GM23248 (cell line): ENCODE measurements around the gene BRD1. TPM values are rescaled to one million over a fixed set of nuclear protein-coding genes. Genes with fewer than 3 reads are reported as not detected.

Experiments
- DNase-seq: peaks from one replicate; pipeline ENCODE4 v3.0.0-alpha.2; 2015
- H2AFZ ChIP-seq: fragments of 200-600 bp; sonication (generic); 2 replicates; pipeline ENCODE4 v1.6.1; 2016; ENCODE audit warnings: antibody characterized with exemption
- H3F3A ChIP-seq: fragments of 200-600 bp; sonication (generic); 2 replicates; pipeline ENCODE4 v1.6.1; 2016; ENCODE audit warnings: mild to moderate bottlenecking, antibody characterized with exemption, mixed run types; ENCODE audit not compliant: insufficient read depth
- H3K27ac ChIP-seq: fragments of 200-600 bp; sonication (generic); 2 replicates; pipeline ENCODE4 v1.5.1; 2016; ENCODE audit warnings: mild to moderate bottlenecking
- H3K27me3 ChIP-seq: fragments of 200-600 bp; sonication (generic); replicated peaks from 2 replicates; pipeline ENCODE4 v1.6.1; 2016; ENCODE audit warnings: mild to moderate bottlenecking; ENCODE audit not compliant: insufficient read depth
- H3K36me3 ChIP-seq: fragments of 200-600 bp; sonication (generic); 2 replicates; pipeline ENCODE4 v1.6.1; 2016; ENCODE audit warnings: low read depth, mild to moderate bottlenecking
- H3K4me1 ChIP-seq: fragments of 200-600 bp; sonication (generic); 2 replicates; pipeline ENCODE4 v1.6.1; 2016; ENCODE audit warnings: mild to moderate bottlenecking; ENCODE audit not compliant: insufficient read depth
- H3K4me2 ChIP-seq: fragments of 200-600 bp; sonication (generic); one replicate; pipeline ENCODE4 v1.6.1; 2016; ENCODE audit warnings: mild to moderate bottlenecking; ENCODE audit not compliant: unreplicated experiment
- H3K4me3 ChIP-seq: fragments of 200-600 bp; sonication (generic); 2 replicates; pipeline ENCODE4 v1.5.1; 2016; ENCODE audit warnings: mild to moderate bottlenecking
- H3K79me2 ChIP-seq: fragments of 200-600 bp; sonication (generic); 2 replicates; pipeline ENCODE4 v1.6.1; 2016; ENCODE audit warnings: mild to moderate bottlenecking; ENCODE audit not compliant: insufficient read depth
- H3K9ac ChIP-seq: fragments of 200-600 bp; sonication (generic); 2 replicates; pipeline ENCODE4 v1.6.1; 2016; ENCODE audit warnings: mild to moderate bottlenecking
- H3K9me2 ChIP-seq: fragments of 200-600 bp; sonication (generic); 2 replicates; pipeline ENCODE4 v1.6.1; 2016; ENCODE audit warnings: mixed run types, mild to moderate bottlenecking, moderate library complexity; ENCODE audit not compliant: insufficient read depth
- H3K9me3 ChIP-seq: fragments of 200-600 bp; sonication (generic); one replicate; pipeline ENCODE4 v1.6.1; 2017; ENCODE audit warnings: low read depth
- H4K20me1 ChIP-seq: fragments of 200-600 bp; sonication (generic); 2 replicates; pipeline ENCODE4 v1.6.0; 2016; ENCODE audit not compliant: insufficient read depth
- EZH2 ChIP-seq: fragments of 200-600 bp; sonication (generic); IDR thresholded peaks from 2 replicates; pipeline ENCODE4 v1.6.1; 2018; ENCODE audit warnings: antibody characterized with exemption, mild to moderate bottlenecking; ENCODE audit not compliant: insufficient read depth, poor library complexity, severe bottlenecking
- EZH2phosphoT487 ChIP-seq: fragments of 200-600 bp; sonication (generic); IDR thresholded peaks from 2 replicates; pipeline ENCODE4 v1.6.1; 2018; ENCODE audit warnings: antibody characterized with exemption, moderate library complexity, mild to moderate bottlenecking, low read depth; ENCODE audit not compliant: insufficient read depth
- WGBS, 2 experiments: methylation state at CpG; one replicate each; pipeline ENCODE4 v1.1.6; 2015 to 2017; ENCODE audit warnings: low lambda C conversion rate in 2 of 2, low coverage in 1 of 2; ENCODE audit errors: missing lambda C conversion rate in 2 of 2; 5-methylcytosine and 5-hydroxymethylcytosine counted together
- in situ Hi-C: fragments of 300-500 bp; cut with MboI; formaldehyde crosslinking; loops from 2 replicates; pipeline ENCODE4 v1.15.0; 2020
- polyA plus RNA-seq: library from polyadenylated mRNA; unstranded; fragments of >200 nt; fragmentation: Nextera tagmentation; extraction: Ambion mirVana; gene quantifications from 2 replicates; pipeline ENCODE4 v1.2.1, GENCODE V29; 2016
- total RNA-seq: library from RNA; depleted of rRNA; stranded (reverse); fragments of >200 nt; shearing (Covaris generic); gene quantifications from 2 replicates; pipeline ENCODE4 v1.2.3, GENCODE V29; 2014

Gene BRD1
- total and polyA plus RNA-seq, 2 experiments from 2014 or later = 4.5 to 23.1 TPM

GRCh38 chr22:49749227-49749626, 78.4 kb downstream of the BRD1 start:
- H3K9me3 ChIP-seq = peaks cover 5% of the 10 kb centered on the region
- TF ChIP-seq EZH2 = no peak
- TF ChIP-seq EZH2phosphoT487 = no peak
- no peak overlapping the region for H3K4me3 ChIP-seq
- H3F3A ChIP-seq = no peaks in the 10 kb centered on the region
- no peaks in the 10 kb centered on the region for H4K20me1 ChIP-seq
- H3K79me2 ChIP-seq = no peaks in the 10 kb centered on the region
- no peaks in the 10 kb centered on the region for H3K36me3 ChIP-seq
- no peak overlapping the region for H3K9ac ChIP-seq
- DNase-seq = no peak
- 33 to 36% methylated on average over 9 of the region's 9 CpGs for WGBS, 2 experiments
- no peak overlapping the region for H3K4me2 ChIP-seq
- no peaks in the 10 kb centered on the region for H3K9me2 ChIP-seq
- H2AFZ ChIP-seq = no peak overlapping the region
- peaks cover 12% of the 10 kb centered on the region for H3K27me3 ChIP-seq
- in situ Hi-C loops = no loop called here
- H3K27ac ChIP-seq = no peak overlapping the region
- H3K4me1 ChIP-seq = no peaks in the 10 kb centered on the region

GRCh38 chr22:49748514-49748913, 79.2 kb downstream of the BRD1 start:
- Histone ChIP-seq H3K9me3 (peaks cover 5% of the 10 kb centered on the region), H3K9ac (no peak overlapping the region), H3K4me2 (no peak overlapping the region), H3K4me3 (no peak overlapping the region), H3K36me3 (no peaks in the 10 kb centered on the region), H4K20me1 (no peaks in the 10 kb centered on the region), H3K27ac (no peak overlapping the region), H3F3A (no peaks in the 10 kb centered on the region), H2AFZ (no peak overlapping the region), H3K9me2 (no peaks in the 10 kb centered on the region), H3K79me2 (no peaks in the 10 kb centered on the region), H3K27me3 (peaks cover 5% of the 10 kb centered on the region), H3K4me1 (no peaks in the 10 kb centered on the region)
- TF ChIP-seq EZH2 (no peak), EZH2phosphoT487 (no peak)
- in situ Hi-C loops = no loop called here
- WGBS, 2 experiments = 38 to 49% methylated on average over 4 to 5 of the region's 5 CpGs
- no peak for DNase-seq

- Histone ChIP-seq H3K4me3 (no peak overlapping the region), H3K4me2 (no peak overlapping the region), H3K79me2 (no peaks in the 10 kb centered on the region), H4K20me1 (no peaks in the 10 kb centered on the region), H2AFZ (no peak overlapping the region), H3K9me3 (peaks cover 5% of the 10 kb centered on the region), H3K9ac (no peak overlapping the region), H3K9me2 (no peaks in the 10 kb centered on the region), H3F3A (no peaks in the 10 kb centered on the region), H3K27ac (no peak overlapping the region), H3K27me3 (no peaks in the 10 kb centered on the region; the same call in 1 of the 2 replicates), H3K36me3 (no peaks in the 10 kb centered on the region), H3K4me1 (no peaks in the 10 kb centered on the region)
- no peak for TF ChIP-seq EZH2phosphoT487
- no peak for TF ChIP-seq EZH2
- in situ Hi-C loops = no loop called here
- WGBS, 2 experiments = 40 to 48% methylated on average over 3 of the region's 3 CpGs
- no peak for DNase-seq
Observed at GRCh38 chr22:49747716-49748115, 80.0 kb downstream of the BRD1 start.

- WGBS, 2 experiments = 45 to 46% methylated on average over 3 of the region's 3 CpGs
- H3F3A ChIP-seq = no peaks in the 10 kb centered on the region
Observed at GRCh38 chr22:49747130-49747529, 80.5 kb downstream of the BRD1 start.

DNA sequence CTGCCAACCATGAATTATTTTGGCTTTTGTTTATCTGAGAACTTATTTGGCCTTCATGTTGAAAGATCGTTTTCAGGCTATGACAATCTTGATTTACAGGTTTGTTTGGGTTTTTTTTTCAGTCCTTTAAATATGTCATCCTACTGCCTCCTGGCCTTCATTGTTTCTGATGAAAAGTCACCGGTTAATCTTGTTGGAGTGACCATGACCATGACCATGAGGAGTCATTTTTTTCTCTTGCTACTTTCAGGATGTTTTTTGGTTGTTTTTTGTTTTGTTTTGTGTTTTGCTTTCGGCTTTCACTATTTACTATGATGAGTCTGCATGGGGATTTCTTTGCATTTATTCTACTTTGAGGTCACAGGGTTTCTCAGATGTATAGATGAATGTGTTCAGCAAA, 81.6 kb downstream of the BRD1 start:
- WGBS, 2 experiments = 23 to 28% methylated on average over 3 of the region's 3 CpGs
- no peaks in the 10 kb centered on the region for H3K9me2 ChIP-seq

More at GRCh38 chr22:49747130-49747529, 80.5 kb downstream of the BRD1 start:
- TF ChIP-seq EZH2phosphoT487 = no peak
- no peak for TF ChIP-seq EZH2
- Histone ChIP-seq H3K9me3 (peaks cover 5% of the 10 kb centered on the region), H3K9me2 (no peaks in the 10 kb centered on the region), H3K4me1 (no peaks in the 10 kb centered on the region), H2AFZ (no peak overlapping the region), H3K36me3 (no peaks in the 10 kb centered on the region), H3K4me2 (no peak overlapping the region), H3K4me3 (no peak overlapping the region), H3K27ac (no peak overlapping the region), H4K20me1 (no peaks in the 10 kb centered on the region), H3K27me3 (no peaks in the 10 kb centered on the region), H3K9ac (no peak overlapping the region), H3K79me2 (no peaks in the 10 kb centered on the region)
- in situ Hi-C loops = no loop called here
- no peak for DNase-seq

More for the DNA sequence above, 81.6 kb downstream of the BRD1 start:
- H3K9me3 ChIP-seq = peaks cover 5% of the 10 kb centered on the region
- H2AFZ ChIP-seq = no peak overlapping the region
- in situ Hi-C loops = no loop called here
- TF ChIP-seq EZH2 (no peak), EZH2phosphoT487 (no peak)
- DNase-seq = no peak
- no peaks in the 10 kb centered on the region for H3K79me2 ChIP-seq
- no peaks in the 10 kb centered on the region for H3K4me1 ChIP-seq
- no peak overlapping the region for H3K27ac ChIP-seq
- H3K4me2 ChIP-seq = no peak overlapping the region
- H3K36me3 ChIP-seq = no peaks in the 10 kb centered on the region
- no peaks in the 10 kb centered on the region for H4K20me1 ChIP-seq
- no peak overlapping the region for H3K4me3 ChIP-seq
- no peak overlapping the region for H3K9ac ChIP-seq
- H3K27me3 ChIP-seq = no peaks in the 10 kb centered on the region
- H3F3A ChIP-seq = no peaks in the 10 kb centered on the region
